ENCODE data around the gene COL25A1.
"Not testable (repeated sequence)": the region's sequence is repeated elsewhere in the genome, so short reads cannot be mapped to it uniquely, and the experiment has no call there.

Gene COL25A1

DNA sequence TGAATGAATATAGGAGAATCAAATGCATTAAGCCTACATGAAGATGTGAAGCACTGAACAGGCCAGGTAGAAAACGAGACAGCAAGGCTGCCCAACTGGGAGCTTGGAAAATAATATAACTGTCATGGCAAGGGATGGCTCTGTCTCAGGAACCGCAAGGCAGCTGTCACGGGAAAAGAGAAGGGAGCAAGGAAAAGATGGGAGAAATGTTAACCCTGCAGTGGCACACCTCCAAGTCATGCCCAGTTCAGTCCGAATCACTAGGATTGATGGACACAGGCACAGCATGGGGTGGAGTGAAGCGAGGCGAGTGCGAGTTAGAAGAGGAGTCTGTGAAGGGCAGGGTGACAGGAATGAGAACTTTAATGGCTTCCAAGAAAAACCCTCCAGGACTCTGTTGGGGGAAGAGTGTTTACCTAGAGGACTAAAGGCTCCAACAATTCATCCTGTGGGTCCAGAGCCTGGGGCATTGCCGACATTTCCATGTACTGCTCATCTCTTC, 395.5 kb downstream of the COL25A1 start:
- DNase-seq (ENCODE audit: low read depth in 2 of 2), result no peak

DNA sequence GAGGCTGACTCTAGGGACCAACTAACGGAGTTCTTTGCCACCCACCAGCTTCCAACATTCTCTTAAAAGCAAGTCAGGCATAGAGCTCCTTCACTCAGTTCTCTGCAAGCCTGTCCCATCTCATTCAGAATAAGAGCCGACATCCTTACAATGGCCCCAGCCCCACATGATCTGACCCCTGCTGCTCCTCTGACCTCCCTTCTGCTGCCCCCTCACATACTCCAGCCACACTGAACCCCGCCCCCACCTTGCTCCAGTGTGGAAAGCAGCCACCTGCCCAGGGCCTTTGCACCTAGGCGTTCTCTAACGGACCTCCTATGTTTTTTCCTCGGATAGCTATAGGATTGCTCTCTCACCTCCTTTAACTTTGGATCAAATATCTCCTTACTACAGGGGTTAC, 396.5 kb downstream of the COL25A1 start:
- DNase-seq (ENCODE audit: low read depth in 2 of 2), result no peak

DNA sequence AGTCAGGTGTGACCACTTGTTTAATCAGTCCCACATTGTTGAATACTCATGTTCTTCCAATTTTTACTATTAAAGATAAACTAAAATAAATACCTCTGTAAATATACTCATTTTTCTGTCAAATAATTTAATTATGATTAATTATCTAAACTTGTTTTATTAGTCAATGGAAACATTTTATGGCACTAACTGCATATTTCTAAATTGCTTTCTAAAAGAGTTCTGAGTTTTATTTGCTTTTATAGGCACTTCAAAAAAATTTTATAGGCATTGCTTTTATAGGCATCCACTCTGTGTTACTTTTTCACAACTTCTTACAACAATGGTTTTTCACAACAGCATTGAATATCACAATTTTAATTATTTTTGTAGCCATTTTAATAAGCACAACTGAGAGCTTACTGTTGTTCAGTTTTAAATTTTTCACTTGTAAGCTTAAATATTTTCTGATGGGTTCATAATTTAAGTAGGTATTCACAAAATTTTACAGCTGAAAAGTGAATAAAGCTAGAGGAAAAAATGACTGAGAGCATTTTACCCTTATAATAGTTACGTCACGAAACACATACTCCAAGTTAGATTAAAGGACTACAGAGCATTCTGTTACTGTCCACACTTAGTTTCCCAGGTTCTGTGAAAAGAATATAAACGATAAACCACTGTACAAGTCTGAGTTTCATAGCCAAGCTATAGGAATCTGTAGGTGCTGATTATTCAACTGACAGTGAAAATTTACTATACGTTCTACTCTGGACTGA, 398.8 kb downstream of the COL25A1 start:
- DNase-seq (ENCODE audit: low read depth in 2 of 2), result no peak

DNA sequence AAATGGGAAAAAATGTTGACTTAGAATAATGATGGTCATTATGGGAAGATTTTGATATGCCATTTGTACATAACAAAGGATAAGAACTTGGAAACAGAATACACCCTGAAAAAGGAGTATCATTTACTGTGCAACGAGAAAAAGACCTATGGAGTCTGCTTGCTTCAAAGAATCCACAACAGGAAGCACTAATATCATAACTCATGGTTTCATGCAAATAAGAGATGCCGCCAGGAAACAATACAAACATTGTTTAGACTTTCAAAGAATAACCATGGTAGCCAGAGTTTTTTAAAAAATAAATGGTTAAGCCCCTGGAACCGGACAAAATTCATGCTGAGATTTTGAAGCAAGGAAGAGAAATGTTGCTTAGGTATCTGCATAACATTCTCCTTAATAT, 399.7 kb downstream of the COL25A1 start:
- no peak for DNase-seq (ENCODE audit: low read depth in 2 of 2)

DNA sequence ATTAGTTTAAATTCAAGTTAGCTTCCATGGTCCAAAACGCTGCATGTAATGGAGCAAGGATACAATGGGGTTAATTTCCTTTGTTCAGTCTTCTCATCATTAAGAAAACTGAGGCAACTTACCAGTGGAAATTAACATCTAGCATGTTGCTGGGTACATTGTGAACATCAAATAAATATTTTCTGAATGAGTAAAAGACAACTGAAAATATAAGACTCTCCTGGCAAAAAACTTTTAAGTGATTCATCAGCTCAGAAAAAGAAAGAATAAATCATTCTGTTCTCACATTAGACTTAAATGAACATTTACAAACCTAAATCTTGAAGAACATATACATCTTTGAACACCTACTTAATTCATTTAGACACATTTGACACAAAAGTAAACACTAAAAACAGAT, 401.2 kb downstream of the COL25A1 start:
- no peak for DNase-seq (ENCODE audit: low read depth in 2 of 2)

DNA sequence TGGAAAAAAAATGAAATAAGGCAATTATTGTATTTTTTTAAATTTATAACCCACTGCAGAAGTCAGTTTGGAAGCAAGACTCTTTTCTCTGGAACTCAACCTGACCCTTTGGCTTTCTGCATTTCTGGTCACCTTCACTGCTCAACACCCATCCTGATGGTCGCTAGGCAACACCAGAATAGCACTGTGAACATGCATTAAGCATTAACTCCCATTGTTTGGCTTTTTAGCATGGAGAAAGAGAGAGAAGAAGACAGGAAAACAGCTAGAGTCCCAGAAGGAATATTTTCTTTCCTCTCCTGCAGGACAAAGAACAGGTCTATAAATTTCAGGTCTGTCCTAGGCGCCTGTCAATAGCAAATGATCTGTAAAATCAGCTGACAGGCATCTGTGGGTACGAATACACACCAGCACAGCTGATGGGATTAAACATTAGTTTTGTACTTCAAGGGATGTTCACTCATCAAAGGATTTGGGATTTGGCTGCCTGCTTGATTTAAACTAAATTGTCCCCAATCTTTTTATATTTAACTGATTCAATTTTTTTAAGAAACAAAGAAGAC, 402.4 kb downstream of the COL25A1 start:
- DNase-seq (ENCODE audit: low read depth in 2 of 2), result no peak

DNA sequence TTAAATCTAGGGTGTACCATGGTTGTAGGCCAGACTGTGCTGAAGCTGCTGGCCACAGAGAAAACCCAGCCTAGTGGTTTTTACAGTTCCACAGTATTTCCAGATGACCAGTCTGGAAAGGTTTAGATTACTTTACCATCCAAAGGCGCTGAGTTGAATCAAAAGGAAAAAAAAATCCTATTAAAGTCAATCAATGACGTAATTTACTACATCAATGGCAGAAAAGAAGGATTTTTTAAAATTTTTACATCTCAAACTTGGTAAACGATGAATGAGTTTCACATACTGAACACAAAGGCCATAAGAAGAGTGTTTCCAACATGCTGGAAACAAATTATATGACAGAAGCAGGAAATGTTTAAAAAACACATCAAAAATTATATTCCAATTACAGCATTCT, 409.0 kb downstream of the COL25A1 start:
- no peak for DNase-seq (ENCODE audit: low read depth in 2 of 2)

DNA sequence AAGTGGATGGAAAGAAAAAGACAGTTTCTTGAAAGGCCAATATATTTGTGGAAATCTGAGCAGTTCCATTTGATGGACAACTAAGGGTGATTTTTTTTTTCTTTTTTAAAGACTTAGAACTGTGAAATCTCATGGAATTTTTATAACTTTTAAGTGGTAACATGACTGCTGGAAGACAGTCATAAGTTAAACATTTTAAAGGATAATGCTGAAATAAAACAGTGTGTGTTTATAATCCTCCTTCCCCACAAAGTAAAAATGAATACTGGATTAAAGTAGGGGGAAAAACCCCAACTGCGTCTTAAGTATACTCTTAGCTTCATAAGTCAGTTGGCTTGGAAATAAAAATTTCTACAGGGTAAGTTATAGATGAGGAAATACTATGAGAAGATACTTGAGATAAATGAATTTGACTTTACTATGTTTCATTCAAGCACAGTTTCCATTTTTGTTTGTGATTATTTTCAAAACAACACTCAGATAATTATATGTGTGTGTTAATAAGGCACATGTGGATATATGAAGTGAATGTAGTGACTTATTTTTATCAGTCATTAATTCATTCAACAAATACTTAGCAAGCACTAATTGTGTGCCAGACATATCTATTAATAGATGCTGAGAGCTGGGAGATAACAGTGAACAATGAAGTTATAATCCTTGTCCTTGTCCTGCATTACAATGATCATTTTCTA, 410.4 kb downstream of the COL25A1 start:
- no peak for DNase-seq (ENCODE audit: low read depth in 2 of 2)

DNA sequence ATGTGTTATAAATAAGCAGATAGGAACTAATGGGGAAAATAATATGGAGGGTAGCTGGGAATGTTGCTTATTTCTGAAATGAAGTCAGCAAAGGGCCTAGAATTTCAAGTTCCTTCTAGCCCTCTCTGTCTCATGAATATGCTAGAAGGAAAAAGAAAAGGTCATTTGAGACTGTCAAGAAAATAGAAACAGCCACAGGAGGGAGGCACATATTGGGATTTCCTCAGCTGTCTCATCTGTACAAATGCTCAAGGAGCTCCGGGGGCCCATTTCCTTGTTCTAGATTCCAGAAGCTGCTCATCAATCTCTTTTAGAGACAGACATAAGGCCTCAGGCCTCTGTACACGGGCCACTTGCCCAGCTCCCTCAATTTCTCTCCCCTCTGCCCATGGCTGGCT, 412.0 kb downstream of the COL25A1 start:
- no peak for DNase-seq (ENCODE audit: low read depth in 2 of 2)

DNA sequence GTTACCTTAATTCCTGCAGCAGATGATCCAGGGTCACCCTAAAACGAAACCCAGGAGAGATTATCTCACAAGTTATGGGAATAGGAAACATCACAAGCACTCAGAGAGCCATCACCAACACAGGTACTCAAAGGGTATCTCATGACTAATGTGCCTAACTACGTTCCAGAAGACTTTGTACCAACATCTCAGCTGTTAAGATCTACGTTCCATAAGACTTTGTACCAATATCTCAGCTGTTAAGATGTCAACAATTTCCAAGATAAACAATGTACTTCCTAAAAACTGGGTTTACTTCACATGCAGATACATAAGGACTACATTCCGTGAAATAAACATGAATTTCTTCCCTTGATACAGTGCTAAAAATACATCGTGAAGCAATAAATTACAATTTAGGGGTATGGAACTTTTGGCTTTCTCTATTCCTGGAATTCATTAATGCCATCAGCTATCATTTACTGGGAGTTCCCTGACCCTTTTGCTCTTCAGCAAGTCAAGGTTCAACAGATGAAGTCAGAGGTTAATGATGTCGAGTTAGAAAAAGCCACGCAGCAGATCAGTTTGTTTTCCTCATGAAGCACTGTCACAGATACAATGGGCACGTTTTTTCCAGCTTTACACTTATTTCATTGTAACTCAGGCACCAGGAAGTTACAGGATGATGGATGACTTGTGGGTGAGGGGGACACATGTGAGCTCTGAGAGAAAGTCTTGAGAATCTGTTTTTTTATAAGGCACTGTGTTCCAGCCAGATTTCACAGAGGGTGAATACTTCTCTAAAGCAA, 412.6 kb downstream of the COL25A1 start:
- DNase-seq (ENCODE audit: low read depth in 2 of 2), result no peak

DNA sequence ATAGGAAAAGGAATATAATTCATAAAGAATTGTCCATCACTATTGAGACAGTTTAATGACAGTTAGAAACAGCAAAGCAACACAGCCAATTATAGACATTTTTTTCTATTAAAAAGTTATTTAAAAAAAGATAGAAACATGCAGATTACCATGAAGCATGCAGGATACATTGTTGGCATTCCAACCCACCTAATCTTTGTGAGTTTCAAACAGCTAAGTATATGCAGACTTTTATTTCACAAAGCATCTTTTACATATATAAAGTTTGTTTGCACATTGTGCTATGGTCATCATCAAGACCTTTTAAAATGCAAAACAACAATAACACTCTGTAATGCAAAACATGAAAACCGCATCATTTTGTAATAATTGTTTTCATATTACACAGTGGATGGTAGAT, 413.7 kb downstream of the COL25A1 start:
- no peak for DNase-seq (ENCODE audit: low read depth in 2 of 2)

DNA sequence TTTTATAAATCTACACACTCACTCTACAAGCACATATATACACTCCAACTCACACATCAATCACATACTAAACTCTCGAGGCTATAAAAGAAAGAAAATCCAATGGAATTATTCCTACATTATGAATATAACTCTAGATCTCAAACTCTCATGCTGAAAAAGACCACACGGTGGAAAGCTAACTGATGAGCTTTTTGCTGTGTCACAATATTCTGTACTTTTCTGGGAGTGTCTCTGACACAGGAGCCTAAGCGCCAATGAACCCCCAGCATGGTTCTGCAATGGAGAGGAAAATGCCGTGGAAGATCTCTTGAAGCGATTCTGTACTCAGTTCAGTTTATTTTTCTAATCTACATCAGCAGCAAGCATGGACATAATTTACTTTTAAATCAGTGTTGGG, 415.4 kb downstream of the COL25A1 start:
- no peak for DNase-seq (ENCODE audit: low read depth in 2 of 2)

DNA sequence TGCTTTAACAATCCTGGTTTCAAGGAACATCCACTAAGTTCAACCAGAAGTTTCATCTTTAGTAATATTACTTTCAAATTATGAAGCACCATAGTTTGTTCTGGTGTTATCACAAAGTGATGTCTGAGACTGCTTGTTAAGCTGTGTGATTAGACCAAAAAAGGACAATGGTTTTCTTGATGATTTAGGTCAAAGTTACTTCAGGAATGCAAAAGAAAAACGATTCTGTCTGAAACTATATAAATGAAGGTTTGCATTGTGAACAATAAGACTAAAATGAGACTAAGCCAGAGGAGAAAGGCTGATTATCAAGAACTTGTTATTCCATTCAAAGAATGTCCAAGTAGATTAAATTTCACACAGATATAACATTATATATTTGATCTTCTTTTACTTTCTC, 417.2 kb downstream of the COL25A1 start:
- DNase-seq (ENCODE audit: low read depth in 2 of 2), result no peak

DNA sequence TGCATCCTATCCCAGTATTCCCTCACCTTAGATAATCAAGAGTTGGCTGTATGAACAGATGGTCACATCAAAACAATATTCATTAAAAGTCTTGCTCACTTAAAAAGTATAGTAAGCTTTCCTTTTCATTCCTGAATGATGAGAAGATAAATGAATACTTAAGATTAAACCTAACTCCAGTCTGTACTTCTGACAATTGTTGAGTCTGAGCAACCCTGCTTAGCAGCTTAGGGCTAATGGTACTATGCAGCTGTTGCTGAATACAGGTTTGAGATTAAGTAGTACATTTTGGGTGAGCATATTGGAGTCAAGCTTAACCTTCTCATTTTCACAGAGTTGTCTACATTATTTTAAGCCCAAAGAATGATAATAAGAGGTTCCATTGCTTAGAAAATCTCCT, 417.9 kb downstream of the COL25A1 start:
- DNase-seq (ENCODE audit: low read depth in 2 of 2), result no peak

DNA sequence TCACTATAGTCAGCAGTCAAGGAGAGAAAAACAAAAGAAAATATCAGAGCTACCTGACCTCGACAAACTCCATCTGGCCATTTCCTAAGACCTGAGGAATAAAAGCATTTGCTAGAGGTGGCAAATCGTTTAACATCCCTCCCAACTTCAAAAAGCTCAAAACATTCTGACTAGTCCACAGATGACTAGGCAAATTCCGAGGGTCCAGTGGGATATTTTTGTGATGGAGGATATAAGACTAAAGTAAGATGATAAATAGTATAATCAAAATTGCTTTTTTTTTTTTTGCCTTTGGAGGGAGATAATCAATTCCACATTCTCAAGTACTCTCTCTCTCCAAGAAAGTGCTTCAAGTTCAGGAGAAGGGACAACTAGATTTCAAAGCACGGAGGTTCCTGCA, 420.5 kb downstream of the COL25A1 start:
- DNase-seq (ENCODE audit: low read depth in 2 of 2), result no peak

DNA sequence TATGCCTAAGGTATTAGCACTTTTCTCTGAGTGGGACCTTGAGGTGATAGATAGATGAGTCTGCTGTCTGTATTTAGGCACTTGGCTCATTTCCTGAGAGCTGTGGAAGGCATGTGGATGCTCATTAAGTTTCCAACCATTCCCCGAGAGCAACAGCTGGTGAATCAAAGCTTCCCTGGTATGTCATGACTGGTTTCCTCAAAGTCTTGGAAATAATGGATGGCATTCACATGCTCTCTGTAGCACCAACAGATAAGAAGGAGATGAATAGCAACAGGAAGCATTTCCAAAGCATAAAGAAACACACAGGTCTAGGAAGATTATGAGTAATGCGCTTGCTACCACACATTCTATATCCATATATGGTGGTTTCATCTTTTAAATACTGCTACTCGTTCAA, 421.3 kb downstream of the COL25A1 start:
- DNase-seq (ENCODE audit: low read depth in 2 of 2), result no peak

DNA sequence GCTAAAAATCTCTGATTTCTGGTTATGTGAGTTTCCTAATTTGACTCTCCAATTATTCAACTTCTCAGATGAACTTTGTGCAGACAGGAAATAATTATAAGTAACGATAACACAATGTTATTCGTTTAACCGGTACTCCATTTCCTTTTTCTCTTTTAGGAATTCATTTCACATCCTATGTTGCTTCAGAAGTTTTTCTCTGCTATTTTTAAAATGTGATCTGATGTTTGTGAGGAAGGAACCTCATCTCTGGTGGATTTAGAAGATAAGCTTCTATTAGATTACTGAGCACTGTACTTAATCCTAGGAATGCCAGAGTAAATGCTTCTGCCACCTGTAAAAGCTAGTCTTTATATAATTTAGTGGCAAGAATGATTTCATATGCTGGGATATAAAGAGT, 423.7 kb downstream of the COL25A1 start:
- no peak for DNase-seq (ENCODE audit: low read depth in 2 of 2)

DNA sequence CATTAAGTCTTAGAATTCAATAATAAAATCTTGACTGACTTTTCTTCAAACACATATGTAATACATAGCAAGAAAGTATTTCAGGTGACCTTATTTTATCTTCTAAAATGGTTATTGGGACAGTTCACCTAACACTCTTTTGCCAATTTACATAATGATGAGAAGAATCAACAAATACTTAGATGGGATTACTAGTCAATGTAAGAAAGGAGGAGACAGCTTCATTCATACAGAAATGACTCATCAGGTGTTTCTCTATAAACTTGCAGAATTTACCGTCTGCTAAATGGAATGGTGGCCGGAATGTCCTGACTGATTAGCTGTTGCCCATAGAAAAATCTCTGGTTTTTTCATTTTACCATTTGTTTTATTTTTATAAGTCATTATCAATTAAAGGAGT, 424.6 kb downstream of the COL25A1 start:
- DNase-seq (ENCODE audit: low read depth in 2 of 2), result no peak

DNA sequence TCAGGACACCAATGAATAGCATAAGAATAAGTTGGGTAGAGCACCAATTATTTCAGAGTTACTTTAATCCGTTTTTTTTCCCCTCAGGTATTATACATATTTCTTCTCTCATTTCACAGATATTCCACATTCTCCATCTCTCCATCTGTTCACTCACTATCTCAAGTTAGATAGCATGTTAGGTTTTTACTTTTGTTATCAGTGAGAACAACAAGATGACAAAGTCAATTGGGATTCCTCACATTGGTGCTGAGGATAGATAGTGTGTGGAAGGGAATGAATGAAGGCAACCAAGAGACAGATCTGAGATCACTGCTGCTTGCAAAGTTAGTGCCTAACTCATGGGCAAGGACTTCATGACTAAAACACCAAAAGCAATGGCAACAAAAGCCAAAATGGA, 427.7 kb downstream of the COL25A1 start:
- no peak for DNase-seq (ENCODE audit: low read depth in 2 of 2)

DNA sequence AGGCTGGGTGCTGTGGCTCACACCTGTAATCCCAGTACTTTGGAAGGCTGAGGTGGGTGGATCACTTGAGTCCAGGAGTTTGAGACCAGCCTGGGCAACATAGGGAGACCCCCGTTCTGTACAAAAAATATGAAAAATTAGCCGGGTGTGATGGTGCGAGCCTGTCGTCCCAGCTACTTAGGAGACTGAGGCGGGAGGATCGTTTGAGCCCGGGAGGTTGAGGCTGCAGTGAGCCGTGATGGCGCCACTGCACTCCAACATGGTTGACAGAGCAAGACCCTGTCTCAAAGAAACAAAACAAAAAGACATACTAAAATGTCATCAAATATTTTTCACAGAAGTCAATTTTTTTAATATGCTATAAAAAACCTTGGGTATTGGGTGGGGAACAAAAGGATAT, 432.5 kb downstream of the COL25A1 start:
- not testable (repeated sequence) for DNase-seq (ENCODE audit: low read depth in 2 of 2)

DNA sequence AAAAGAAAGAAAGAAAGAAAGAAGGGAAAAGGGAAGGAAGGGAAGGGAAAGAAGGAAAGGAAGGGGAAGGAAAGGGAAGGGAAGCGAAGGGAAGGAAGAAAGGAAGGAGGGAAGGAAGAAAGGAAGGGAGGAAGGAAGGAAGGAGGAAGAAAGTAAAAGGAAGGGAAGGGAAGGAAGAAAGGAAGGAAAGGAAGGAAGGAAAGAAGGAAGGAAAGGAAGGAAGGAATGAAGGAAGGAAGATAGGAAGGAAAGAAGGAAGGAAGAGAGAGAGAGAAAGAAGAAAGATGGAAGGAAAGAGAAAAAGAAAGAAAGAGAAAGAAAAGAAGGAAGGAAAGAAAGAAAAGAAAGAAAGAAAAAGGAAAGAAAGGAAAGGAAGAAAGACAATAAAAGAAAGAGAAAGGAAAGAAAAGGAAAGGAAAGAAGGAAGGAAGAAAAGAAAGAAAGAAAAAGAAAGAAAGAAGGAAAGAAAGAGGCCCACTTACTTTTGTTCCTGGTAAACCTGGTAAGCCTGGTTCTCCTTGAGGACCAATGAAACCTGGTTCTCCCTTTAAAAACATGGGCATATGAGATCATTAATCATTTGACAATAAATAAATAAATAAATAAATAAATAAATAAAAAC, 433.7 kb downstream of the COL25A1 start:
- DNase-seq (ENCODE audit: low read depth in 2 of 2), result no peak

DNA sequence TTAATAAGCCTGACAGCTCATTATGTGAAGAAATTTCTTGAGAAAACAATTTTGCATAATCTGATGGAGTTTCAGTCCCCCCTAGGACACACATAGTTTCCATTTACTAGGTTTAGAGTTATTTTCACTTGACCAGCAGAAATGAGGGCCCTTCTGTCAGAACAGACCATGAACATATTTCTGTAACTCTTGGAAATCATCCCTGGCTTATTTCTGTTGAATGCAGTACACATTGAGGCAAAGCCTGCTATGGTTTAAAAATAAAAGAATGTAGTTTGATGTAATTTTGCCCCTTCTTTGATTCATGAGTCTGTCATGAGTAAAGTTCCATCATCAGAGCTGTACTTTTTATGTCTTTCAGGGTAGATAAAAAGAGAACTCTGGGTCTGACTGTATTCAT, 435.0 kb downstream of the COL25A1 start:
- DNase-seq (ENCODE audit: low read depth in 2 of 2), result no peak
